Ishikawa (cell line): Measurements from ENCODE around the gene USP44.

Experiments used
- FOXM1 ChIP-seq: IDR thresholded peaks from 2 replicates; pipeline ENCODE4 v1.6.1; 2012; ENCODE audit warnings: low read depth, borderline replicate concordance
- YY1 ChIP-seq: IDR thresholded peaks from 2 replicates; pipeline ENCODE4 v1.6.1; 2012; ENCODE audit warnings: low read depth

DNA sequence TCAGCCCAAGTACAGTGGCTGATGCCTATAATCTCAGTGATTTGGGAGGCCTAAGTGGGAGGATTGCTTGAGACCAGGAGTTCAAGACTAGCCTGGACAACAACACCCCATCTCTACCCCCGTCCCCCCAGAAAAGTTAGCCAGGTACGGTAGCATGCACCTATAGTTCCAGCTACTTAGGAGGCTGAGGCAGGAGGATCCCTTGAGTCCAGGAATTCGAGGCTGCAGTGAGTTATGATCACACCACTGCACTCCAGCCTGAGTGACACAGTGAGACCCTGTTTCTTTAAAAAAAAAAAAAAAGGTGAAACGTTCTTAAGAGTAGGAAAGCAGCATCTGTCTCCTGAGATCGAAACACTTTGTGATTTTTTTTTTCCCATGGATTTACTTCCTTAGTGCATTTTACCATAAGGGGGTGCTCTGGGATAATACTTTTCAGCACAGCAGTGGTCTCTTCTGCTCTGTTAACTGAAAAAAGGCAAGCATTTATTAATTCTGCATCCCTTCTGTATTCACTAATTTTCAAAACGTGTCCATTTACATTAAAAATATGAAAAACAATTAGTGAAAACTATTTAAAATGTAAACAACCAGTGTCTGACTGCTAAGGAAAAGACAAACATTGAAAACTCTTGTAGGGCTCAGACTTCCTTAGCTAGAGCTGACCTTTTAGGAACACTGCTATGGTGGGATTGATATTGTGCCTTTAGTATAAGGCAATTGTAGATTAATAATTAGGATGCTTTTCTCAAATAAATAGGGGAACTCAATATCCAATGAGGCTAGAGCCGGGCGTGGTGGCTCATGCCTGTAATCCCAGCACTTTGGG, 31.2 kb upstream of the USP44 start:
- no peak for TF ChIP-seq YY1
- no peak for TF ChIP-seq FOXM1
